H7 (cell line): Measurements from ENCODE around the gene PI4KA. TPM values are rescaled to one million over a fixed set of nuclear protein-coding genes. Genes with fewer than 3 reads are reported as not detected.
A peak's percentile ranks its signal among the peaks of the same experiment; 100 is the strongest.
"Not testable (repeated sequence)": the region's sequence is repeated elsewhere in the genome, so short reads cannot be mapped to it uniquely, and the experiment has no call there.

ENCODE experiments used
- DNase-seq: peaks from one replicate; pipeline ENCODE4 v3.0.0; 2012
- H3K27me3 ChIP-seq: 2 replicates; pipeline ENCODE4 v1.6.0; 2011; ENCODE audit warnings: mild to moderate bottlenecking, low read length; ENCODE audit not compliant: control insufficient read depth, insufficient read depth
- H3K36me3 ChIP-seq: replicated peaks from 2 replicates; pipeline ENCODE4 v1.5.1; 2011; ENCODE audit warnings: low read length; ENCODE audit not compliant: control insufficient read depth, insufficient read depth
- H3K4me3 ChIP-seq: 2 replicates; pipeline ENCODE4 v1.5.1; 2011; ENCODE audit warnings: low read depth, mild to moderate bottlenecking, control low read depth, low read length, moderate library complexity; ENCODE audit not compliant: insufficient read depth
- total RNA-seq: library from RNA; depleted of rRNA; stranded (reverse); fragments of >200 nt; shearing (Covaris generic); gene quantifications from 2 replicates; pipeline ENCODE4 v1.2.3, GENCODE V29; 2014

PI4KA gene
- total RNA-seq, 1 experiment from 2014 or later: 28.5 TPM

DNA sequence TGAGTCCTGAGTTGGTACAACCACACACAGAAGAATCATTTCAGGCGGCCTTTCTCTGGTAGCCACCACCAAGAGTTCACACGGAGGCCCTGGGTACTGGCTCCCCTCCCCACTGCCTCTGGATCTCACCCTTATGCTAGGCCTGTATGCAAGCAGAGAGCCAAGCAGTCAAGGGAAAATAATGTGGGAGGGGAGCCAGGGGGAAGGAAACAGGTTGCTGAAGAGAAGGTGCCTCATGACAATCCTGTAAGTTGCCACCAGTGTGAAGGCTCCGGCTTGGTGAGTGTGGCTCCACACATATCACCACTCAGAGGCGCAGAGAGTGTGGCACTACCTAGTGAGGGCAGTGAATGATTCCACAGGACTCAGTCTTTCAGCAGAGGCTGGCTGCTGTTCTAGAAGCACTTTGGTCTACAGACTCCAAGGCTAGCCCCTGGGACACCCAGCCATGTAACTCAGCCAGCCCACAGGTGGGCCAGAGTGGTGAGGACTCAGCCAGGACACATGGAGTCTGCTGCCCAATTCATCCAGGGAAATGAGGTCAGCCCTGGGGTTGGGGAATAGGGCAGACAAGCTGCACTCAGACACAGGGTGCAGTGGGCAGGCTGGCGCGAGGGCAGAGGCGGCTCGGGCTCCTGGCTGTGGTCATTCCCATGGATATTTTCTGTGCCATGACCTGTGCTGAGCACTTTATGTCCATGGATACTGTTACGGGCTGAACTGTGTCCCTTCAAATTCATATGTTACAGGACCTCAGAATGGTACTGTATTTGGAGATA, 133.7 kb downstream of the PI4KA start:
- Histone ChIP-seq H3K27me3 (no peaks in the 10 kb centered on the region), H3K36me3 (peaks cover 5% of the 10 kb centered on the region), H3K4me3 (no peak overlapping the region)
- DNase-seq: no peak

DNA sequence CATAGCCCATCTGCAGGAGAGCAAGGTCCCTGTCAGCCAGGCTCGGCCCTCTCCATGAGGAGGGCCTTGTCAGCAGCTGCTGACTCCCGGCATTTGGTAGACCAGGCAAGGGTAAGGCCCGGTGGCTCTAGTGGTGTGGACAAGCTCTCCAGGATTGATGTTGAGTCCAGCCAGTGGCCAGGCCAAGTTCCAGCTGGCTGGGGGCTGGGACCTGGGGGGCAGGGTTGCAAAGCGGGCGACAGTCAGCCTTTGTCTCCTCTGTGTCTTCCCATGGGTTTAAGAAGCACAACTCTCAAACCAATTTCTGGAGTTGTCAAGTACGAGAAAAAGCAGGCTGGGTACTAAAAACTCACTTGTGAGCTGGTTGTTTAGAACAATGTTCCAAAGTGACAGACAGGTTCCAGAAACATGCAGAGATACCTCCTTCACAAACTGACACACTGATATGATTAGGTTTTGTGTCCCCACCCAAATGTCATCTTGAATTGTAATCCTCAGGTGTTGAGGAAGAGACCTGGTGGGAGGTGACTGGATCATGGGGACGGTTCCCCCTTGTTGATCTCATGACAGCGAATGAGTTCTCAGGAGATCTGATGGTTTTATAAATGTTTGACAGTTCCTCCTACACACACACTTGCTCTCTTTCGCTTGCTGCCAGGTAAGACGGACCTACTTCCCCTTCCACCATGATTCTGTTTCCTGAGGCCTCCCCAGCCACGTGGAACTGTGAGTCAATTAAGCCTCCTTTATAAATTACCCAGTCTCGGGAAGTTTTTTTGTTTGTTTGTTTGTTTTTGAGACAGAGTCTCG, 137.0 kb downstream of the PI4KA start:
- DNase-seq: peak; percentile 22
- Histone ChIP-seq H3K27me3 (no peaks in the 10 kb centered on the region), H3K4me3 (no peak overlapping the region), H3K36me3 (peaks cover 1% of the 10 kb centered on the region; the same call in 1 of the 2 replicates)

DNA sequence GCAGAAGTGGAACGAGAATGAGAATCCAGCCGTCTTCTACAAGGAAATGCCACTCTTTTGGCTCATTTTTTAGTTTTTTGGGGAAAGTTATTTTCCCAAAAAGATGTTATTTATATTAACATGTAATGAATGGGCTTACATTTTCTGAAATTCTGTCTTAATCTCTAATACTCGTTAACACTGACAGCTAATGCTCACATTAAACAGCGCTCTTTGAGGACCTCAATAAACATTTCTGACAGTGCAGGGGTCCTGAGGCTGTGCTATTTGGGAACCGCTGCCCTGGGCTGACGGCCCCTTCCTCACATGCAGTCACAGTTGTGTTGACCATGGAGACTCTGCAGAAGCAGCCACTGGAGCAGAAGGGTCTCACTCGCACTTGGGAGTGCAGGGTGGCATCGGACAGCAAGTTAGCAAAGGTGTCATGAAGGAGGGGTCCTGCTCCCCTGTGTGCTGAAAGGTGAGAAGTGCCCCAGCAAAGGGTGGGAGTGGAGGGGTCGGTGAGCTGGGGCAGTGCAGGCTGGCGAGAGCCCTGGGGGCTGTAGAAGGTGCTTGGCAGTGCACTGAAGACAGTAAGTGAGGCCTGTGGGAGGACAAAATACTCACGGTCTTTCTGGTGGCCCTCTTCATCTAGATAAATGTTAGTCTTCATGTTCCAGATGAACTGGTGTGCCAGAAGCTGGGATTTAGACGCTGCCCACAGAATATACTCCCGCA, 137.8 kb downstream of the PI4KA start:
- DNase-seq: peak; percentile 14
- Histone ChIP-seq H3K27me3 (no peaks in the 10 kb centered on the region), H3K4me3 (no peak overlapping the region), H3K36me3 (no peaks in the 10 kb centered on the region)

DNA sequence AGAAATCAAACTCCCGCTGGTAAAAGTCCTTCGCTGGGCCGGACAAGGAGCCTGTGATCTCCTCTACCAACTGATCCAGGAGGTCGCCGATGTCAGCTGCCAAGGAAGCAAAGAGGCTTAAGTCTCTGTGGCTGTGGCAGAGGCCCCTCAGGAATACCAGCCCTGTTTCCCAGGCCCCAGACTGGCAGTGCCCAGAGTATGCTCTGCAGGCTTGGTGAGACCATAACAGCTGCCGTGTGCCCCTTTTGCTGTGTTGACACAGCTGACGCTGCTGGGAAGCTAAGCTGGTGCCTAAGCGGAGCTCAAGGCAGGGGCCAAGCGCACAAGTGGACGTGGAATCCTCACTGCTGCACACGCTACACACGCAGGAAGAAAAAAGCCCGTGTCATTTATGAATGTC, 139.9 kb downstream of the PI4KA start:
- H3K4me3 ChIP-seq, DNase-seq, H3K27me3 ChIP-seq, H3K36me3 ChIP-seq: not testable (repeated sequence)

DNA sequence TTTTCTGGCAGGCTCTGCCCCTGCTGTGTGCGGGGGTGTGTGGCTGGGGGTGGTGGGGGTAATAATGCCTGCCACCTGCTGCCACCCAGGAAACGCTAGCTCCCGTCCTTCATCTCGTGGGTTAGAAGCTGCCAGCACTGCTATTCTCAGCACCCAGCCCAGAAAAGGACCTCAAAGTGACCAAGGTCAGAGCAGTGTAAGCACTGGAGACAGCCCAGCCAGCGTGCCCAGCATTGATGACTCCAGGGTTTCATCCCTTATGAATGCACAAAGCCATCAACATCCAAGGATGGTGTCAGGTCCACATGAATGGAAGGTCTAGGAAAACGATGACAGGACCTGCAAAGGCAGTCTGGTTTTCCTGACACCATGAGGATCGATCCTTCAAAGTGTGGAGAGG, 140.6 kb downstream of the PI4KA start:
- H3K4me3 ChIP-seq, DNase-seq, H3K27me3 ChIP-seq, H3K36me3 ChIP-seq: not testable (repeated sequence)

DNA sequence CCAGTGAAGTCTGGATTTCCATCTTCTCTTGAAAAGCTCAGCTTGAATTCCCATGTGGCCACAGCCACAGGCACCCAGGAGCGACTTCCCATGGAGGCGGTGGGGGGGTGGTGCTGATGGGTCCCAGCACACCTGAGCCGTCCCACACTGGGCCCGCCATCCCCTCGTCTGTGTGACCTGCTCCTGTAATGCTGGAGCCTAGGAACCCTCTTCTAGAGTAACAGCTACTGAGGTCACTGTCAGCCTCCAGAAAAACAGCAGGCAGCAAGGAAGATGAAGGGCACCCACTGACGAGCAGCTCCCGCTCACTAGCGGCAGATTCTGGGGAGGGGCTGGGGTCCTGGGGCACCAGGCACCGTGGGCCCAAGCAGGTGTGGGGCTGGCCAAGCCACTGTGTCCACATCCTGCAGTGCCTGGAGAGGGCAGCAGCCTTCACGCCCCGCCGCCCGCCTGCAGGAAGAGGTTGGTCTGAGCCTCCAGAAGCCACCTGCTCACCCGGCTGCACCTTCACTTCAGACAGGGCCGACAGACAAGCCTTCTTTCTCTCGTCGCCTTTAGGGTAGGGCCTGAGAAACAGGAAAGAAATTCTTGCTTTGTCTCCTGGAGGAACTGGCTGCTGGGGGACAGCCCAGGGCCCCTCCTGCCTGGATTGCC, 141.3 kb downstream of the PI4KA start:
- not testable (repeated sequence) for H3K27me3 ChIP-seq, H3K36me3 ChIP-seq, H3K4me3 ChIP-seq, DNase-seq

DNA sequence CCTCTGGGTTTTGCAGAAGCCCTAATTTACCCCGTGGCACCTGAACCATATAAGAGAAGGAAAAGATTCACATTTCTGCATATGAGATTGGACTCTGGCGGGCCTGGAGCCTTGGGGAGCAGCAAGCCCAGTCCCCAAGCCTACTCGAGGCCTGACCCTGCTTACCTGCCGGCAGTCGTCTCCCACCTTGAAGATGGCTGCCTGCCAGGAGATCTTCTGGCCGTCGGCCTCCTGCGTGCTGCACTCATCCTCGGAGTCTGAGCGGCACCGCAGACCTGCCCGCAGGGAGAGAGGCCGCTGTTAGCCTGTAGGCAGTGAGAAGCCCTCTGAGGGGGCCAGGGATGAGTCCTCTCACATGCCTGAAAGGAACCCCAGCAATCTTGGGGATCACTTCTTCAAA, 145.5 kb downstream of the PI4KA start:
- DNase-seq, H3K36me3 ChIP-seq, H3K4me3 ChIP-seq, H3K27me3 ChIP-seq: not testable (repeated sequence)

DNA sequence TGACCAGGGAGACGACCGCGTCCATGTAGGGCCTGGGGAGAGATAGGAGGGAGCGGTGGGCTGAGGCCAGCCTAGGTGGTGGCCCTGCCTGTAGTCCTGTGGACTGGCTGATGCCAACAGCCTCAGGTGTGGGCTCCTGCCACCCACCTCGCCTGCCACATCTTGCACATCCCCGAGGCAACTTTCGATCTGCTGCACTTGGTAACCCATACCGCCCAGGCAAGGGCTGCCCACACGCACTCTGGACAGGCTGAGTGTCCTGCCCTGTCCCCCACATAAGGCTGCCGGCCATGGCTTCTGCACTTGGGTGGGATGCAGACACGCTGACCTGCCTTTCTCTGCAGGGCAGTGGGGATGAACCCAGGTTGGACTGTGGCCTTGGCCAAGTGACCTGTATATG, 148.6 kb downstream of the PI4KA start:
- not testable (repeated sequence) for H3K36me3 ChIP-seq, H3K27me3 ChIP-seq, DNase-seq, H3K4me3 ChIP-seq

DNA sequence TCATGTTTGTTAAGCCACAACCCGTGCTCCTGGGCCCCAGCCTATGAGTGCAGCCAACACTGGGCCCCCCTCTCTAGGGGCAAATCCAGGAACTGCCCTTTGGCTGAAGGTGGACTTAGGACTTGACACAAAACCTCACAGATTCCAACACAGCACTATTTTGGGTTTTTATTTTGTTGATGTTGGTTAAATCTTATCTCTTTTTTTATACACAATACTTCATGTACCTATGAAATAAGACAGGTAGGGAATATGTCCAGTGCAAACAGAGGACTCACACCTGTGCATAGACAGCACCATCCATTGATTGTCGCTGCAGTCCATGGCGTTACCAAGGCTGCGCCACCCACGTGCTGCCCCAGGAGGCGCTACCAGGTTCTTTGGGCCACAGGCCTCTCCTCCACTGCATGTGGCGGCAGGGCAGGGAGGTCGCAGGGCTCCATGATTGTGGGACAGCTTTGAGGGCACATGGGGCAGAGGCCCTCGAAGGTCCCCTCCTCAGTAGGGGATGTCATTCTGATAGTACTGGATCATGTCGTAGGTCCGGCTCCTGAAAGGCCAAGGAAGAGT, 151.0 kb downstream of the PI4KA start:
- not testable (repeated sequence) for H3K36me3 ChIP-seq, H3K4me3 ChIP-seq
- peak; percentile 58 for DNase-seq
- H3K27me3 ChIP-seq: peaks cover 14% of the 10 kb centered on the region

DNA sequence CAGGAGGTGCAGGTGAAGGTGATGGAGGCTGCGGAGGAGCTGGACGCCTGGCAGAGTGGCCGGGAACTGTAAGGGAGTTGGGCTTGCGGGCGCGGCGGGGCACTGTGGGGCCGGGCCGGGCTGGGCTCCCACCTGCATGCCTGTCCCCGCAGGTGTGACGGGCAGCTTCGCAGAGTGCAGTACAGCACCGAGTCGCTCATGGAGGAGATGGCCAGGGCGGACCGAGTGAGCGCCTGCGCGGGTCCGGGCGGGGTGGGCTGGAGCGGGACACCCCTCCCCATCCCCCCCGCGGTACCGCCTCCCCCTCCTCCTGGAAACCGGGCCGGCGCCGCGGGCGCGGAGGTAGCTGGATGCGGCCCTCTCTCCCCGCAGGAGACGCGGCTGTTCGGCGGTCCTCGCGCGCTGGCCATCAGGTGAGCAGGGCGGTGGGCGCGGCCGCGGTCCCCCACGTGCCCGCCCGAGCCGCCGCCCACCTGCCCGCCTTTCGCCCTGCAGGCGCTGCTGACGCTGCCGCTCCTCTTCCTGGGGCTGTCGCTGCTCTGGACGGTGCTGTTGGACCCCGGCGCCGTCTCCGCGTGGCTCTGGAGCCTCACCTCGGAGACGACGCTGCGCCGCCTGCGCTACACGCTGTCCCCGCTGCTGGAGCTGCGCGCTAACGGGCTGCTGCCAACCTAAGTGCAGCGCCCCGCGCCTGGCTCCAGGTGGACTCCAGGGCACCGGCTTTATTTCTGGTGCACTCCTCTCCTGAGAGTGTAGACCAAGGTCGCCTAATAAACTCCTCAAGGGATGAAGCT, 154.6 kb downstream of the PI4KA start:
- H3K4me3 ChIP-seq: peak overlapping the region; percentile 24
- H3K36me3 ChIP-seq: not testable (repeated sequence)
- peak; percentile 81 for DNase-seq
- H3K27me3 ChIP-seq: peaks cover 14% of the 10 kb centered on the region

DNA sequence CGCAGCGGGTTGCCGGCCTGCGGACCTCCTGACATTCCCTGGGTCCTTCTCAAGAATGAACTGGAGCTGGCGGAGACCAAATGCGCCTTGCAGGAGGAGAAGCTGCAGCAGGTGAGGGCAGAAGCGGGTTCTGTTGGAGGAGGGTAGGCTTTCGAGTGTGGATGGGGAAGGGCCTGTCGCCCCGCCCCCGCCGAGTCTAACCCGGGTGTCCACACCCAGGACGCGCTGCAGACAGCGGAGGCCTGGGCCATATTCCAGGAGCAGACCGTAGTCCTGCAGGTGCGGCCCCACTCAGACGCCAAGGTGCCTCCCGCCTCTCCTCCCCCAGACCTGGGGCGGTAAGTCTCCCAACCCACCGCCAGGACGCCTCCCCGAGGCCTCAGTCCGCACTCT, 155.2 kb downstream of the PI4KA start:
- Histone ChIP-seq H3K4me3 (peak overlapping the region; percentile 24), H3K27me3 (peaks cover 14% of the 10 kb centered on the region)
- not testable (repeated sequence) for DNase-seq, H3K36me3 ChIP-seq

DNA sequence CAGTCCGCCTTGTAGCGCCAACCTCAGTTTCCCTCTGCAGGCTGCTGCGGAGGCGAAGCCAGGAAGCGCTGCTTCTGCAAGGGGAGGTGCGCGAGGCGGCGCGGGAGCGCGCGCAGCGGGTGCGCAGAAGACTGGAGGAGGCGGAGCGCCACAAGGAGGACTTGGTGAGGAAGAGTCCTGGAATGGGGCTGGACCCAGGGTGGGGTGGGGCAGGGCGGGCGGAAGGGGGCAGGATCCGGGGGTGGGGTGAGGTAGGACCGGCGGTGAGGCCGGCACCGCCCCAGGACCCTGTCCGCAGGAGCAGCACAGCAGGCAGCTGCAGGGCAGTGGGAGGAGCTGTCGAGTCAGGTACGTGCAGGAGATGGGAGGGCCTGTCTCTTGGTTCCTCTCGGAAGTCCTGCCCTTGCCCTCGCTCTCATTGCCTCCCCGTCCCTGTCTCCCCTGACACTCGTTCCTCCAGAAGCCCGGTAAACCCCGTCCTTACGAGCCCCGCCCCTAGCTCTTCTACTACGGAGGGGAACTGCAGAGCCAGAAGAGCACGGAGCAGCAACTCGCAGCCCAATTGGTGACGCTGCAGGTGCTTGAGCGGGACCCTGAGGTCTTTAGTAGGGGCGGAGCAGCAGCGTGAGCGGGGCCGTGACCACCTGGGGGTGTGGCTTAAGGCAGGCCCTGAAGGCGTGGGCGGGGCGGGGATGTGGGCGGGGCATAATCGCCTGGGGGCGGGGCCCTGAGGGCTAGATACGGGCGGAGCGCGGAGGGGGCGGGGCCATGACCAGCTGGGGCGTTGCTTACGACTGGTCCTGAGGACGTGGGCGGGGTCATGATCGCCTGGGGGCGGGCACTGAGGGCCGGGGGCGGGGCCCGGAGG, 155.8 kb downstream of the PI4KA start:
- peaks cover 14% of the 10 kb centered on the region for H3K27me3 ChIP-seq
- H3K4me3 ChIP-seq: peak overlapping the region; percentile 46
- not testable (repeated sequence) for H3K36me3 ChIP-seq
- DNase-seq: peak; percentile 96

DNA sequence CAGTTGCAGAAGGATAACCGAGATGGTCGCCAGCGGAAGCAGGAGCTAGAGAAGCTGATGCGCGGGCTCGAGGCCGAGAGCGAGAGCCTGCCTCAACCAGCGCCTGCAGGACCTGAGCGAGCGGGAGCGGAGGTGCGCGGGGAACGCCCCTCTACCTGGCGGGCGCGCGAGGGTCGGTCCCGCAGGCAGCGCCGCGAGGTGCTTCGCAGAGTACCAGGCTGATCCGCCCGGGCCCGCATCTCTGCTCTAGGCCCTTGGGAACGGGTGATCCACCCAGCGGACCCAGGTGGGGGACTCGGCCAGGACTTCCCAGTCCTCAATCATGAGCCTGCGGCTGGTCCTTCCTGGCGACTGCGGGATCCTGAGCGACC, 156.5 kb downstream of the PI4KA start:
- not testable (repeated sequence) for DNase-seq, H3K36me3 ChIP-seq
- H3K4me3 ChIP-seq: peak overlapping the region; percentile 39
- H3K27me3 ChIP-seq: peaks cover 14% of the 10 kb centered on the region
